ENCODE results near the gene RMND5B.

DNA sequence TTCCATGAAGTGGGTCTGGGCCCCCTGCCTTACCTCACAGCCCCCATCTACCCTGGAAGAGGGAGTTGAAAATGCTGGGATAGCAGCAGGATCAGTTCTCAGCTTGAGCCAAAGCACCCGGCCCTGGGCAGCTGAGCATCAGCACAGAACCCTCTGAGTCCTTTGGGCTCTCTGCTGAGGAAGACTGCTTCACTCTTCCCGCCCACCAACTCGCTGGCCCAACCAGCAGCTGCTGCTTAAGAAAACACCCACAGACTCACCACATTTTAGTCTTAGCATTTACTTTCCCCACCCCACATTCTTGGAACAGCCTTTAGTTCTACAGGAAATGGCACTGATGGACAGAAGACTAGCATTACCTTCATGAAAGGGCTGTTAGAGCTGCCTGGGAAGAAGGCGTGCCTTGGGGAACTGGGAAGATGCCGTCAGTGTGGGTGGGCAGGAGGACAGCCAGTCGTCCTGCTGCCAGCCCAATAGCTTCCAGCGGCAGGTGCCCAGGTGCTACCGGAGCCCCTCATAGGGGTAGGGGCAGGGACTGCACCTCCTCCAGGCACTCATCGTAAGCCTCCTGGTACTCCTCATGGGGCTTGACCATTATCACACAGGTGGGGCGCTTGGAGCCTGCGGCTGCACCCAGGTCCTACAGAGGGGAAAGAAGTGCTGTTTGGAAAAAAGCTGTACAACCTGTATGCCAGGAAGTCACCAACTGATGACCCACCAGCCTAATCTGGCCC is 18.6 kb downstream of the RMND5B start:
- TF ChIP-seq, protein P1, sequence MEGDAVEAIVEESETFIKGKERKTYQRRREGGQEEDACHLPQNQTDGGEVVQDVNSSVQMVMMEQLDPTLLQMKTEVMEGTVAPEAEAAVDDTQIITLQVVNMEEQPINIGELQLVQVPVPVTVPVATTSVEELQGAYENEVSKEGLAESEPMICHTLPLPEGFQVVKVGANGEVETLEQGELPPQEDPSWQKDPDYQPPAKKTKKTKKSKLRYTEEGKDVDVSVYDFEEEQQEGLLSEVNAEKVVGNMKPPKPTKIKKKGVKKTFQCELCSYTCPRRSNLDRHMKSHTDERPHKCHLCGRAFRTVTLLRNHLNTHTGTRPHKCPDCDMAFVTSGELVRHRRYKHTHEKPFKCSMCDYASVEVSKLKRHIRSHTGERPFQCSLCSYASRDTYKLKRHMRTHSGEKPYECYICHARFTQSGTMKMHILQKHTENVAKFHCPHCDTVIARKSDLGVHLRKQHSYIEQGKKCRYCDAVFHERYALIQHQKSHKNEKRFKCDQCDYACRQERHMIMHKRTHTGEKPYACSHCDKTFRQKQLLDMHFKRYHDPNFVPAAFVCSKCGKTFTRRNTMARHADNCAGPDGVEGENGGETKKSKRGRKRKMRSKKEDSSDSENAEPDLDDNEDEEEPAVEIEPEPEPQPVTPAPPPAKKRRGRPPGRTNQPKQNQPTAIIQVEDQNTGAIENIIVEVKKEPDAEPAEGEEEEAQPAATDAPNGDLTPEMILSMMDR (conservative IDR thresholded peaks at IDR 0.05) = no peak
- TF ChIP-seq EZH2 (IDR thresholded peaks at IDR 0.05; ENCODE audit: low read depth) = no peak

All from PC-9 (cell line).